Neural progenitor cell (in vitro differentiated cells): Measurements from ENCODE around the gene ABTB1.

ENCODE experiments used
- CTCF ChIP-seq: fragments of 200-600 bp; sonication (generic); IDR thresholded peaks from 2 replicates; pipeline ENCODE4 v1.5.1; 2017; ENCODE audit warnings: antibody characterized with exemption, mild to moderate bottlenecking
- EZH2 ChIP-seq: fragments of 200-600 bp; sonication (generic); IDR thresholded peaks from 2 replicates; pipeline ENCODE4 v1.6.1; 2017; ENCODE audit warnings: antibody characterized with exemption, mild to moderate bottlenecking, moderate library complexity

DNA sequence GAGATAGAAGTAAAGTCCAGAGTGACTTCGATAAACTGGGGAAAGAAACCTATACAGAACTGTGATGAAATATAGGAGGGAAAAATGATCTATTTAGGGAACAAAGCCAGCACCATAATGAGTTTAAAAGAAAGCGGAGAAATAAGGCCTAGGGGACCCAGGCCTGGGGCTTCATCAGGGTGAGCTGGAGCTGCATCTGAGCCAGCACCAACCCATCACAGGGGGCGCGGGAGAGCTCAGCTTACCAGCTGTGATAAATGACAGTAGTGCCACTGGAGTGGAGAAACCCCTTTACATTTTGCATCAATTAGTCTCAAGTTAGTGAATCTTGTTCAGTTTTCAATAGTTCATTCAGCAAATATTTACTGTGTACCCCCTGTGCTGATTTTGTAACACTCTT, 22.5 kb upstream of the ABTB1 start:
- TF ChIP-seq CTCF, result no peak
- TF ChIP-seq EZH2, result no peak
